Measurements from ENCODE around the gene EMSY. TPM values are rescaled to one million over a fixed set of nuclear protein-coding genes. Genes with fewer than 3 reads are reported as not detected.

Gene EMSY
- total and polyA plus RNA-seq, 2 donors (not counting 3 experiments of a cell fraction or from before 2014, with no cell fraction given), result 18.3 to 25.7 TPM

GRCh38 chr11:76415073-76415472 is 29.7 kb upstream of the EMSY start:
- H3K4me1 ChIP-seq (ENCODE audit: control insufficient read depth, extremely low read depth, insufficient read depth, low read length), result no peaks in the 10 kb centered on the region
- H3K9ac ChIP-seq (replicated peaks; ENCODE audit: extremely low read depth, insufficient read depth, low read length), result no peak overlapping the region

More at GRCh38 chr11:76415073-76415472, 29.7 kb upstream of the EMSY start:
- Histone ChIP-seq H3K4me2 (ENCODE audit: insufficient read depth, low read length) (no peak overlapping the region), H3K9me3 (replicated peaks; ENCODE audit: control insufficient read depth, insufficient read depth, low read length) (no peaks in the 10 kb centered on the region), H3K36me3 (ENCODE audit: control insufficient read depth in 2 of 2, extremely low read depth in 1 of 2, insufficient read depth in 2 of 2, low read length in 2 of 2) (no peaks in the 10 kb centered on the region), H3K27me3 (ENCODE audit: control insufficient read depth in 2 of 2, insufficient read depth in 2 of 2, low read length in 2 of 2) (peaks cover 9 to 20% of the 10 kb centered on the region in 2 experiments), H3K9me1 (replicated peaks; ENCODE audit: control insufficient read depth, extremely low read depth, insufficient read depth, low read length) (no peaks in the 10 kb centered on the region), H3K4me3 (replicated peaks in 1 of 3; ENCODE audit: insufficient read depth in 1 of 3, low read depth in 1 of 3, low read length in 3 of 3) (no peak overlapping the region), H3K27ac (ENCODE audit: insufficient read depth, low read depth, low read length) (no peak overlapping the region), H2AFZ (ENCODE audit: low read depth, low read length) (no peak overlapping the region), H4K20me1 (replicated peaks; ENCODE audit: control insufficient read depth, extremely low read depth, insufficient read depth, low read length) (no peaks in the 10 kb centered on the region), H3K79me2 (ENCODE audit: control insufficient read depth, insufficient read depth, low read length) (no peaks in the 10 kb centered on the region)
- intact Hi-C loops (cut with micrococcal nuclease), result no loop called here
- no peak for DNase-seq (ENCODE audit: low read depth, low spot score)
- CTCF ChIA-PET, result no interaction called here
- no TSS peak for BruUV-seq (replicated peaks)
- dilution Hi-C loops (cut with MboI; ENCODE audit: extremely low pct_ligation_motif_present, low sequenced_read_pairs), result no loop called here
- POLR2A ChIA-PET, result no interaction called here
- no peak for FAIRE-seq
- TF ChIP-seq EZH2 (IDR thresholded peaks at IDR 0.05; ENCODE audit: borderline replicate concordance, low read depth, low read length, severe bottlenecking) (no peak), POLR2AphosphoS5 (IDR thresholded peaks at IDR 0.05; ENCODE audit: insufficient read depth, low read depth, low read length) (no peak), FOS (IDR thresholded peaks at IDR 0.05; ENCODE audit: borderline replicate concordance, insufficient read depth, low read length) (no peak), MYC (IDR thresholded peaks at IDR 0.05; ENCODE audit: low read depth, low read length) (no peak), GATA2 (IDR thresholded peaks at IDR 0.05; ENCODE audit: insufficient read depth, insufficient read length, low read depth, low read length) (no peak), MAX (IDR thresholded peaks at IDR 0.05; ENCODE audit: insufficient read depth, insufficient read length) (no peak), POLR2A (IDR thresholded peaks at IDR 0.05; ENCODE audit: low read depth, low read length) (no peak), CTCF (IDR thresholded peaks at IDR 0.05; ENCODE audit: extremely low read depth in 1 of 2, insufficient read depth in 1 of 2, low read depth in 1 of 2, low read length in 2 of 2) (no peak), JUN (IDR thresholded peaks at IDR 0.05; ENCODE audit: borderline replicate concordance, insufficient read depth, insufficient read length, low read depth) (no peak)

Data from endothelial cell of umbilical vein (primary cell).